OCI-LY1 (cell line): Measurements from ENCODE around the gene C9orf78.

ENCODE experiments used
- H2AFZ ChIP-seq: fragments of 200-600 bp; sonication (generic), shearing (Covaris generic); 2 replicates; pipeline ENCODE4 v1.6.0; 2014; ENCODE audit warnings: antibody characterized with exemption, mild to moderate bottlenecking, low read length
- H3F3A ChIP-seq: fragments of 200-600 bp; sonication (generic), shearing (Covaris generic); 2 replicates; pipeline ENCODE4 v1.6.0; 2014; ENCODE audit warnings: mild to moderate bottlenecking, antibody characterized with exemption, low read length, moderate library complexity; ENCODE audit not compliant: insufficient read depth
- H3K27ac ChIP-seq: fragments of 200-600 bp; sonication (generic); 2 replicates; pipeline ENCODE4 v1.5.1; 2014; ENCODE audit warnings: low read length, mixed run types, mild to moderate bottlenecking, low read depth; ENCODE audit not compliant: poor library complexity, severe bottlenecking
- H3K27me3 ChIP-seq: fragments of 200-600 bp; sonication (generic); 2 replicates; pipeline ENCODE4 v1.6.0; 2014; ENCODE audit warnings: antibody characterized with exemption, mild to moderate bottlenecking, low read length, moderate library complexity; ENCODE audit not compliant: insufficient read depth
- H3K36me3 ChIP-seq: fragments of 200-600 bp; sonication (generic); 2 replicates; pipeline ENCODE4 v1.6.1; 2014; ENCODE audit warnings: mild to moderate bottlenecking, antibody characterized with exemption, low read length, moderate library complexity, mixed read lengths; ENCODE audit not compliant: insufficient read depth
- H3K4me1 ChIP-seq: fragments of 200-600 bp; sonication (generic); 2 replicates; pipeline ENCODE4 v1.5.1; 2014; ENCODE audit warnings: mild to moderate bottlenecking, low read length, moderate library complexity; ENCODE audit not compliant: insufficient read depth, severe bottlenecking
- H3K4me2 ChIP-seq: fragments of 200-600 bp; sonication (generic), shearing (Covaris generic); 2 replicates; pipeline ENCODE4 v1.6.1; 2014; ENCODE audit warnings: low read length
- H3K4me3 ChIP-seq: fragments of 200-600 bp; sonication (generic); 2 replicates; pipeline ENCODE4 v1.5.1; 2014; ENCODE audit warnings: low read length, low read depth, mild to moderate bottlenecking, mixed read lengths; ENCODE audit not compliant: poor library complexity, severe bottlenecking
- H3K79me2 ChIP-seq: fragments of 200-600 bp; shearing (Covaris generic); 2 replicates; pipeline ENCODE4 v1.6.1; 2016; ENCODE audit warnings: mixed run types, low read length, mixed read lengths; ENCODE audit not compliant: insufficient read depth
- H3K9ac ChIP-seq: fragments of 200-600 bp; sonication (generic), shearing (Covaris generic); 2 replicates; pipeline ENCODE4 v1.6.1; 2014; ENCODE audit warnings: mild to moderate bottlenecking, low read length, mixed read lengths
- H3K9me2 ChIP-seq: fragments of 200-600 bp; sonication (generic), shearing (Covaris generic); 2 replicates; pipeline ENCODE4 v1.6.1; 2014; ENCODE audit warnings: low read depth, mild to moderate bottlenecking, low read length, mixed read lengths
- H3K9me3 ChIP-seq: fragments of 200-600 bp; shearing (Covaris generic); 2 replicates; pipeline ENCODE4 v1.6.1; 2014; ENCODE audit warnings: low read length, mixed read lengths
- H4K20me1 ChIP-seq: fragments of 200-600 bp; sonication (generic), shearing (Covaris generic); 2 replicates; pipeline ENCODE4 v1.6.0; 2016; ENCODE audit warnings: mild to moderate bottlenecking, low read length; ENCODE audit not compliant: insufficient read depth
- EZH2 ChIP-seq: fragments of 200-600 bp; sonication (generic), shearing (Covaris generic); IDR thresholded peaks from 2 replicates; pipeline ENCODE4 v1.8.0; 2017; ENCODE audit warnings: borderline replicate concordance, mixed run types, mild to moderate bottlenecking, antibody characterized with exemption, low read length, moderate library complexity, mixed read lengths
- TF ChIP-seq, protein P1 (sequence below): fragments of 200-600 bp; sonication (generic), shearing (Covaris generic); IDR thresholded peaks from 2 replicates; pipeline ENCODE4 v1.5.1; 2017; ENCODE audit warnings: mild to moderate bottlenecking, antibody characterized with exemption, low read length, moderate library complexity, mixed read lengths

C9orf78 gene, protein sequence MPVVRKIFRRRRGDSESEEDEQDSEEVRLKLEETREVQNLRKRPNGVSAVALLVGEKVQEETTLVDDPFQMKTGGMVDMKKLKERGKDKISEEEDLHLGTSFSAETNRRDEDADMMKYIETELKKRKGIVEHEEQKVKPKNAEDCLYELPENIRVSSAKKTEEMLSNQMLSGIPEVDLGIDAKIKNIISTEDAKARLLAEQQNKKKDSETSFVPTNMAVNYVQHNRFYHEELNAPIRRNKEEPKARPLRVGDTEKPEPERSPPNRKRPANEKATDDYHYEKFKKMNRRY

DNA sequence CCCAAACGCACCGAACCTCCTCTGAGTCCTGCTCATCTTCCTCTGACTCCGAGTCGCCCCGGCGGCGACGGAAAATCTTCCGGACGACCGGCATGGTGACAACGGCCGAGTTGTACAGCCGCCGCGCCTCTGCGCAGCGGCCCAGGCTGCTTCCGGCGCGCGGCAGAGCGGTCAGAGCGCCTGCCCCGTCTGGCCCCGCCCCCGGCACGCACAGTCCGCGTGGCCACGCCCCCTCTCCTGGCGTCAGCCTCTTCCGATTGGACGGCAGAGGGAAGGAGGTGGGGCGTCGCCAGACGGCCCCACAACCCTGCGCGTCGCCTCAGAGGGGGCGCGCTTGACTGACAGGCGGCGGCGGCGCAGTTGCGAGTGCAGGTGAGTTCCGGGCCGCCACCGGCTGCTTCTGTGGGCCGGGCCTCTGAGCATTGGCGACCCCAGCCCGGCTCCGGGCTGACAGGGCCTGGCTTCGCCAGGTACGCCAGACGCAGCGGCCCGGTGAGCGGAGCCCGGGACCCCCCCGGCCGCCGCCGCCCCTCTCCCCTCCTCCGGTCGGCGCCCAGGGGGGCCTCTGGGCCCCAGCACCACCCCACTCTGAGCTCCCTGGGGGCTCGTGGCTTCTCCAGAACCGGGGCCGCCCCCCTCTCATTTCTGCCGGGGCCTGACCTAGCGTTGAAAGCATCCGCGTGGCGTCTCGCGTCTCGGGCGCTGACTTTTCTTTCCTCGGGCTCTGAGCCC, at the start of gene C9orf78, which contains the start of gene USP20:
Gene C9orf78 (minus strand): TSS at position 148 of the 732 bp plus-strand sequence. CDS start 54 bp downstream, at position 94.
Gene USP20 (plus strand): TSS at position 331 of the 732 bp plus-strand sequence. CDS start 17,098 bp downstream, outside the sequence.
- Histone ChIP-seq H3K27me3 (no peaks in the 10 kb centered on the region), H3K79me2 (peaks cover 10% of the 10 kb centered on the region), H3K27ac (peak within 1 kb of the TSS; percentile 57), H3K4me2 (peak within 1 kb of the TSS; percentile 92), H3K9me2 (no peaks in the 10 kb centered on the region), H3K4me3 (peak within 1 kb of the TSS; percentile 98), H3F3A (no peaks in the 10 kb centered on the region), H2AFZ (peak within 1 kb of the TSS; percentile 80; the same call in 1 of the 2 replicates), H3K4me1 (peaks cover 42% of the 10 kb centered on the region), H3K9ac (peak within 1 kb of the TSS; percentile 93), H4K20me1 (no peaks in the 10 kb centered on the region), H3K9me3 (no peaks in the 10 kb centered on the region), H3K36me3 (peaks cover 40% of the 10 kb centered on the region)
- TF ChIP-seq, protein P1, sequence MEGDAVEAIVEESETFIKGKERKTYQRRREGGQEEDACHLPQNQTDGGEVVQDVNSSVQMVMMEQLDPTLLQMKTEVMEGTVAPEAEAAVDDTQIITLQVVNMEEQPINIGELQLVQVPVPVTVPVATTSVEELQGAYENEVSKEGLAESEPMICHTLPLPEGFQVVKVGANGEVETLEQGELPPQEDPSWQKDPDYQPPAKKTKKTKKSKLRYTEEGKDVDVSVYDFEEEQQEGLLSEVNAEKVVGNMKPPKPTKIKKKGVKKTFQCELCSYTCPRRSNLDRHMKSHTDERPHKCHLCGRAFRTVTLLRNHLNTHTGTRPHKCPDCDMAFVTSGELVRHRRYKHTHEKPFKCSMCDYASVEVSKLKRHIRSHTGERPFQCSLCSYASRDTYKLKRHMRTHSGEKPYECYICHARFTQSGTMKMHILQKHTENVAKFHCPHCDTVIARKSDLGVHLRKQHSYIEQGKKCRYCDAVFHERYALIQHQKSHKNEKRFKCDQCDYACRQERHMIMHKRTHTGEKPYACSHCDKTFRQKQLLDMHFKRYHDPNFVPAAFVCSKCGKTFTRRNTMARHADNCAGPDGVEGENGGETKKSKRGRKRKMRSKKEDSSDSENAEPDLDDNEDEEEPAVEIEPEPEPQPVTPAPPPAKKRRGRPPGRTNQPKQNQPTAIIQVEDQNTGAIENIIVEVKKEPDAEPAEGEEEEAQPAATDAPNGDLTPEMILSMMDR, result no peak
- TF ChIP-seq EZH2, result no peak

DNA sequence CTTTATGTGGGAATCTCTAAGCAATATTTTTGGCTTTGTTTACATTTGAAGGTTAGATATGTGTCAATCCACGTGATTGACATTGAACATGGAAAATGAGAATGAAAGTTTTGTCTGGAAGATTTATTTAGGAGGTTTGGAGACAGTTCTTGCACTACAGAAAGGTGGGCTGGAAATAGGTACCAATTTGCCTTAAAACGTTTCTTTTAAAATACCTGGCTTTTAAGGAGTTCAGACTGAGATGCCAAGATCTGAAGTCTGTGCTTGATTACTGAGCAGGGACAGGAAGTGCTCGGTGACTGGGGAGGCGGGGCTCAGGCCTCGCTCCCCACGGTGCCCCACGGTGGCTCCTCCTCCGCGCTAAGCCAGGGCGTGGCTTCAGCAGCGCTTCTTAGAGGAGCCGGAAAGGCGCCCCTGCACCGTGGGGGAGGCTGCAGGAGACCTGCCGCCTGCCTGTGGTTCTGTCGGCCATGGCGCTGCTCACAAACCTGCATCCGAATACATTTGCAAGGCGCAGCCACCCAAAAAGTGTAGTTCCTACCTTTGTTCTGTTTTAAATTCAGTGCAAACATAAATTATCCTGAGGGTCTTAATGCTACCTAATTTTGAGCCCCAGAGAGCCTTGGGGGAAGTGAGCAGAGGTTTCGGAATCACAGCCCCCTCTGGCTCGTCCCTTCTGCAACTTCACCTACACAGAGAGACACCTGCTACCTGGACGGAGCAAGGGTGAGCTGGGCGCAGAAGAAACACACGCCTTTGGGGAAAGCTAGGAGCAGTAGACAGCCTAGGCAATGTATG, 49.3 kb upstream of the C9orf78 start:
- Histone ChIP-seq H4K20me1 (no peaks in the 10 kb centered on the region), H2AFZ (0 out of 2 replicates have a peak overlapping the region, but pooled peaks have one; percentile 70), H3K36me3 (no peaks in the 10 kb centered on the region), H3K4me3 (peak overlapping the region; percentile 57), H3K9ac (peak overlapping the region; percentile 60), H3K27me3 (no peaks in the 10 kb centered on the region), H3K4me1 (peaks cover 57% of the 10 kb centered on the region), H3K4me2 (peak overlapping the region; percentile 67), H3K9me3 (no peaks in the 10 kb centered on the region), H3K27ac (peak overlapping the region; percentile 70), H3K79me2 (no peaks in the 10 kb centered on the region), H3F3A (0 out of 2 replicates have a peak, but pooled peaks cover 4% of the 10 kb centered on the region), H3K9me2 (no peaks in the 10 kb centered on the region)
- TF ChIP-seq, protein P1, result peak; percentile 36; the same call in 1 of the 2 replicates
- TF ChIP-seq EZH2, result no peak

DNA sequence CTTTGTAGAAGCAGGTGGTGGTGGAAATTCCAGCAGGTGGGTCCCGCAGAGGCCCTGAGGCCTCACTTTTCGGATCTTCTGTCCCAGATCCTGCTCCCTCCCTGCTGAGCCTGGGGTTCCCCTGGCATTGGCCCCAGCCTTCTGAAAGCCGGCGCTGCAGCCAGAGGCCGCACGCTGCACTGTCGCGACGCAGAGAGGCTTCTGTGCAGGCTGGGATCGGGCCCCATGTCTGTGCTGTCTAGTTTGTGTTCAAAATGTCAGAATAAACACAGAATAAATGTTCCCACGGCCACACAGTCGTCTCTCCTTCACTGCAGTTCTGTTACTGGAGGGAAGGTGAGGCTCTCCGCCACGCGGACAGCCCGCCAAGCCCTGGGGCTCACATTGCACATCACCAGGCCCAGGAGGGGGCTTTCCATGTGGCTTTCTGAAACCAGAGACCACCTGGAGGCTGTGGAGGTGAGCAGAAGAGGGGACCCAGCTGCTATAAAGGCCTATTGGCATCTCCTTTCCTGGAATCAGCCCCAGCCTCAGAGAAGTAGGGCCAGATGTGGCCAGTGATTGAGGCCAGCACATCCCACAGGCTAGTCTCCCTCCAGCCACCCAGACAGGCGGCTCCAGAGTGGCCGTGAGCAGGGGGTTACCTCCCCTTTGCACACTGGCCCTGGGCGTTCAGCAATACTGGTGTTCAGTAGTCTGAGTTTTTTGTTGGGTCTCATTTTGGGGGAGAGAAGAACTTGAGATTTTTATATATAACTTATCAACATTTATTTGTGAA, 46.7 kb upstream of the C9orf78 start:
- Histone ChIP-seq H2AFZ (no peak overlapping the region), H3K4me2 (no peak overlapping the region), H3K27ac (no peak overlapping the region), H4K20me1 (no peaks in the 10 kb centered on the region), H3K79me2 (no peaks in the 10 kb centered on the region), H3K9me3 (no peaks in the 10 kb centered on the region), H3K4me1 (peaks cover 30% of the 10 kb centered on the region), H3K27me3 (no peaks in the 10 kb centered on the region), H3K9me2 (no peaks in the 10 kb centered on the region), H3K9ac (no peak overlapping the region), H3K36me3 (no peaks in the 10 kb centered on the region), H3K4me3 (no peak overlapping the region), H3F3A (no peaks in the 10 kb centered on the region)
- TF ChIP-seq, protein P1, result no peak
- no peak for TF ChIP-seq EZH2
